Activated CD4-positive, alpha-beta memory T cell treated with anti-CD3 and anti-CD28 coated beads for 36 hours (primary cell): ENCODE data around the gene LRFN3. TPM values are rescaled to one million over a fixed set of nuclear protein-coding genes. Genes with fewer than 3 reads are reported as not detected.

Experiments used
- CTCF ChIA-PET: fragments of 350-600 bp; sonication (Branson Sonifier 250); formaldehyde crosslinking; loops from one replicate; lab custom pipeline; 2021; ENCODE audit warnings: antibody characterized with exemption, inconsistent platforms; lab: Charles Lee
- POLR2A ChIA-PET: fragments of 350-600 bp; sonication (Branson Sonifier 250); formaldehyde crosslinking; loops from one replicate; lab custom pipeline; 2021; ENCODE audit warnings: antibody characterized with exemption; lab: Charles Lee
- DNase-seq: peaks from one replicate; pipeline ENCODE4 v3.0.0-alpha.2; 2020
- H3K27ac Mint-ChIP-seq: one replicate; pipeline ENCODE4 v1.8.0; 2021; ENCODE audit warnings: mixed read lengths
- H3K27me3 Mint-ChIP-seq: one replicate; pipeline ENCODE4 v1.8.0; 2021; ENCODE audit warnings: mixed read lengths
- H3K36me3 Mint-ChIP-seq: one replicate; pipeline ENCODE4 v1.8.0; 2021; ENCODE audit warnings: mixed read lengths
- H3K4me1 Mint-ChIP-seq: one replicate; pipeline ENCODE4 v1.8.0; 2021; ENCODE audit warnings: low read depth, mixed read lengths
- H3K4me3 Mint-ChIP-seq: one replicate; pipeline ENCODE4 v1.8.0; 2021; ENCODE audit warnings: mild to moderate bottlenecking, mixed read lengths
- H3K9me3 Mint-ChIP-seq: one replicate; pipeline ENCODE4 v1.8.0; 2021; ENCODE audit warnings: mixed read lengths
- intact Hi-C: fragments of 100-400 bp; cut with micrococcal nuclease; formaldehyde crosslinking; loops from one replicate; pipeline ENCODE4 v1.15.1; 2023
- total RNA-seq, 2 experiments: library from RNA; stranded (reverse); gene quantifications; one replicate each; pipeline ENCODE4 v1.2.3, GENCODE V29; 2021

The LRFN3 gene
- total RNA-seq, 2 experiments from 2014 or later, result 8.7 to 9.1 TPM

- no peaks in the 10 kb centered on the region for H3K27me3 Mint-ChIP-seq
- intact Hi-C loops, result loop anchor here (1.0 kb wide), 6 partner anchors 28 to 237 kb away; partner anchors contain the start of genes PSENEN and U2AF1L4
- H3K4me1 Mint-ChIP-seq, result peaks cover 30% of the 10 kb centered on the region
- ChIA-PET POLR2A (interaction anchor here (0.6 to 2.4 kb wide), 6 partner anchors 10 to 229 kb away, joined by 3 to 8 read pairs (median 3); partner anchors contain the start of gene NFKBID), CTCF (interaction anchor here (0.5 to 2.8 kb wide), 26 partner anchors 10 to 436 kb away, joined by 3 to 57 read pairs (median 4); partner anchors contain the start of genes APLP1, COX6B1, IGFLR1 and LIN37)
- H3K36me3 Mint-ChIP-seq, result no peaks in the 10 kb centered on the region
- peak overlapping the region; percentile 62 for H3K4me3 Mint-ChIP-seq
- DNase-seq, result peak; percentile 100
- no peaks in the 10 kb centered on the region for H3K9me3 Mint-ChIP-seq
- H3K27ac Mint-ChIP-seq, result peak overlapping the region; percentile 79
Measured at GRCh38 chr19:35931161-35931873, 4.9 kb upstream of the LRFN3 start.

- no peaks in the 10 kb centered on the region for H3K36me3 Mint-ChIP-seq
- no peaks in the 10 kb centered on the region for H3K9me3 Mint-ChIP-seq
- peak overlapping the region; percentile 25 for H3K27ac Mint-ChIP-seq
- no peak for DNase-seq
- H3K4me3 Mint-ChIP-seq, result peak overlapping the region; percentile 62
- ChIA-PET CTCF (interaction anchor here (0.6 to 2.8 kb wide), 14 partner anchors 20 to 239 kb away, joined by 3 to 57 read pairs (median 5); partner anchors contain the start of genes NFKBID, PSENEN and U2AF1L4), POLR2A (interaction anchor here (0.9 to 2.4 kb wide), 4 partner anchors 10 to 49 kb away, joined by 3 to 8 read pairs (median 5); partner anchors contain the start of gene NFKBID)
- no peaks in the 10 kb centered on the region for H3K27me3 Mint-ChIP-seq
- peaks cover 27% of the 10 kb centered on the region for H3K4me1 Mint-ChIP-seq
- intact Hi-C loops, result loop anchor here (1.0 kb wide), 6 partner anchors 29 to 238 kb away; partner anchors contain the start of genes PSENEN and U2AF1L4
Measured at GRCh38 chr19:35931874-35932202, 4.3 kb upstream of the LRFN3 start.

- DNase-seq, result no peak
- intact Hi-C loops, result no loop called here
- H3K36me3 Mint-ChIP-seq, result no peaks in the 10 kb centered on the region
- no peaks in the 10 kb centered on the region for H3K9me3 Mint-ChIP-seq
- CTCF ChIA-PET, result interaction anchor here (0.6 to 2.8 kb wide), 6 partner anchors 38 to 240 kb away, joined by 3 to 57 read pairs (median 4); partner anchors contain the start of genes PSENEN and U2AF1L4
- POLR2A ChIA-PET, result interaction anchor here (1.9 kb wide), 1 partner anchor 32 kb away, joined by 8 read pairs; the partner anchor contains the start of gene NFKBID
- H3K27ac Mint-ChIP-seq, result no peak overlapping the region
- H3K27me3 Mint-ChIP-seq, result no peaks in the 10 kb centered on the region
- no peak overlapping the region for H3K4me3 Mint-ChIP-seq
- H3K4me1 Mint-ChIP-seq, result peaks cover 31% of the 10 kb centered on the region
Measured at GRCh38 chr19:35932291-35932936, 3.8 kb upstream of the LRFN3 start.

- intact Hi-C loops, result no loop called here
Measured at GRCh38 chr19:35936738-35937268, 629 bp downstream of the LRFN3 start.

GRCh38 chr19:35937345-35938281, 1.4 kb downstream of the LRFN3 start:
- DNase-seq, result no peak
- Mint-ChIP-seq H3K27me3 (no peaks in the 10 kb centered on the region), H3K4me1 (peaks cover 28% of the 10 kb centered on the region), H3K4me3 (peak overlapping the region; percentile 56), H3K9me3 (no peaks in the 10 kb centered on the region), H3K36me3 (peaks cover 3% of the 10 kb centered on the region), H3K27ac (no peak overlapping the region)
- ChIA-PET CTCF (interaction anchor here (1.0 kb wide), 1 partner anchor 21 kb away, joined by 3 read pairs; no protein-coding TSS in a partner anchor), POLR2A (no interaction called here)
- intact Hi-C loops, result no loop called here

More at GRCh38 chr19:35936738-35937268, 629 bp downstream of the LRFN3 start:
- peaks cover 32% of the 10 kb centered on the region for H3K4me1 Mint-ChIP-seq
- DNase-seq, result no peak
- H3K27ac Mint-ChIP-seq, result no peak overlapping the region
- peak overlapping the region; percentile 56 for H3K4me3 Mint-ChIP-seq
- no peaks in the 10 kb centered on the region for H3K9me3 Mint-ChIP-seq
- CTCF ChIA-PET, result interaction anchor here (1.0 kb wide), 1 partner anchor 22 kb away, joined by 3 read pairs; no protein-coding TSS in a partner anchor
- POLR2A ChIA-PET, result no interaction called here
- H3K36me3 Mint-ChIP-seq, result peaks cover 3% of the 10 kb centered on the region
- H3K27me3 Mint-ChIP-seq, result no peaks in the 10 kb centered on the region

GRCh38 chr19:35938282-35939224, 2.4 kb downstream of the LRFN3 start:
- POLR2A ChIA-PET, result no interaction called here
- CTCF ChIA-PET, result interaction anchor here (1.2 kb wide), 1 partner anchor 20 kb away, joined by 4 read pairs; no protein-coding TSS in a partner anchor
- Mint-ChIP-seq H3K4me1 (peaks cover 28% of the 10 kb centered on the region), H3K9me3 (no peaks in the 10 kb centered on the region), H3K27me3 (no peaks in the 10 kb centered on the region), H3K36me3 (peaks cover 3% of the 10 kb centered on the region), H3K4me3 (peak overlapping the region; percentile 56), H3K27ac (no peak overlapping the region)
- intact Hi-C loops, result no loop called here
- no peak for DNase-seq

GRCh38 chr19:35939307-35940077, 3.3 kb downstream of the LRFN3 start:
- no peak for DNase-seq
- Mint-ChIP-seq H3K4me3 (no peak overlapping the region), H3K4me1 (peaks cover 28% of the 10 kb centered on the region), H3K36me3 (peaks cover 3% of the 10 kb centered on the region), H3K27ac (no peak overlapping the region), H3K9me3 (no peaks in the 10 kb centered on the region), H3K27me3 (no peaks in the 10 kb centered on the region)
- intact Hi-C loops, result no loop called here
- ChIA-PET POLR2A (no interaction called here), CTCF (interaction anchor here (1.2 kb wide), 1 partner anchor 19 kb away, joined by 4 read pairs; no protein-coding TSS in a partner anchor)

- Mint-ChIP-seq H3K4me1 (peaks cover 28% of the 10 kb centered on the region), H3K36me3 (peaks cover 3% of the 10 kb centered on the region), H3K9me3 (no peaks in the 10 kb centered on the region), H3K27ac (no peak overlapping the region), H3K4me3 (no peak overlapping the region), H3K27me3 (no peaks in the 10 kb centered on the region)
- ChIA-PET CTCF (no interaction called here), POLR2A (no interaction called here)
- no peak for DNase-seq
- intact Hi-C loops, result no loop called here
Measured at GRCh38 chr19:35940078-35940775, 4.1 kb downstream of the LRFN3 start.

GRCh38 chr19:35940839-35941238, 4.7 kb downstream of the LRFN3 start:
- no peaks in the 10 kb centered on the region for H3K9me3 Mint-ChIP-seq
- H3K27me3 Mint-ChIP-seq, result no peaks in the 10 kb centered on the region
- DNase-seq, result no peak
- CTCF ChIA-PET, result no interaction called here
- intact Hi-C loops, result no loop called here
- peaks cover 3% of the 10 kb centered on the region for H3K36me3 Mint-ChIP-seq
- no peak overlapping the region for H3K4me3 Mint-ChIP-seq
- POLR2A ChIA-PET, result interaction anchor here (0.7 kb wide), 1 partner anchor 36 kb away, joined by 3 read pairs; no protein-coding TSS in a partner anchor
- peaks cover 23% of the 10 kb centered on the region for H3K4me1 Mint-ChIP-seq
- no peak overlapping the region for H3K27ac Mint-ChIP-seq
